Liver (tissue), 9 donors: ENCODE measurements around the gene ST6GALNAC5. TPM values are rescaled to one million over a fixed set of nuclear protein-coding genes. Genes with fewer than 3 reads are reported as not detected.

Experiments used
- DNase-seq: peaks from one replicate; pipeline ENCODE4 v3.0.0-alpha.2; 2017; ENCODE audit warnings: low spot score
- H3K27ac ChIP-seq, 2 donors: one replicate each; pipeline ENCODE4 v1.7.0; 2013; ENCODE audit warnings: inconsistent platforms in 2 of 2, low read length in 2 of 2, control low read depth in 1 of 2, low read depth in 1 of 2, mild to moderate bottlenecking in 1 of 2
- H3K27me3 ChIP-seq, 4 donors: one replicate each; pipeline versions ENCODE4 v1.6.1 to v1.7.0; 2013; ENCODE audit warnings: low read length in 3 of 4, inconsistent platforms in 1 of 4, mild to moderate bottlenecking in 1 of 4, moderate library complexity in 1 of 4; ENCODE audit not compliant: control insufficient read depth in 4 of 4, insufficient read depth in 4 of 4
- H3K36me3 ChIP-seq, 4 donors: one replicate each; pipeline versions ENCODE4 v1.6.1 to v1.7.0; 2013; ENCODE audit warnings: low read length in 3 of 4, mild to moderate bottlenecking in 3 of 4, low read depth in 1 of 4, moderate library complexity in 1 of 4; ENCODE audit not compliant: control insufficient read depth in 4 of 4, insufficient read depth in 3 of 4
- H3K4me1 ChIP-seq, 4 donors: one replicate each; pipeline versions ENCODE4 v1.6.1 to v1.7.0; 2013; ENCODE audit warnings: low read length in 3 of 4, mild to moderate bottlenecking in 3 of 4, moderate library complexity in 1 of 4; ENCODE audit not compliant: control insufficient read depth in 4 of 4, insufficient read depth in 4 of 4
- H3K4me3 ChIP-seq, 3 donors: one replicate each; pipeline versions ENCODE4 v1.6.1 to v1.7.0; 2013; ENCODE audit warnings: low read length in 3 of 3, control low read depth in 1 of 3, low read depth in 1 of 3, mild to moderate bottlenecking in 1 of 3
- H3K9ac ChIP-seq, 2 donors: one replicate each; pipeline ENCODE4 v1.7.0; 2013; ENCODE audit warnings: low read length in 2 of 2, mild to moderate bottlenecking in 2 of 2, moderate library complexity in 2 of 2, control low read depth in 1 of 2, low read depth in 1 of 2
- H3K9me3 ChIP-seq, 4 donors: one replicate each; pipeline versions ENCODE4 v1.6.1 to v1.7.0; 2013; ENCODE audit warnings: low read length in 3 of 4; ENCODE audit not compliant: control insufficient read depth in 4 of 4
- EGR1 ChIP-seq, 2 donors: IDR thresholded peaks; 2 replicates each; pipeline ENCODE4 v1.6.1; 2016 to 2018; ENCODE audit warnings: antibody characterized with exemption in 2 of 2, low read depth in 2 of 2
- FOXA1 ChIP-seq: IDR thresholded peaks from 2 replicates; pipeline ENCODE4 v1.6.1; 2016; ENCODE audit warnings: antibody characterized with exemption
- FOXA2 ChIP-seq: IDR thresholded peaks from 2 replicates; pipeline ENCODE4 v1.6.1; 2016; ENCODE audit warnings: antibody characterized with exemption
- GABPA ChIP-seq, 2 donors: IDR thresholded peaks in 1 of 2; conservative IDR thresholded peaks in 1 of 2; 2 replicates each; pipeline ENCODE4 v1.6.1; 2016; ENCODE audit warnings: antibody characterized with exemption in 2 of 2, mild to moderate bottlenecking in 1 of 2, moderate library complexity in 1 of 2
- HNF4A ChIP-seq, 2 donors: conservative IDR thresholded peaks; 2 replicates each; pipeline ENCODE4 v1.6.1; 2016; ENCODE audit warnings: antibody characterized with exemption in 2 of 2, mild to moderate bottlenecking in 2 of 2
- HNF4G ChIP-seq: IDR thresholded peaks from 2 replicates; pipeline ENCODE4 v1.6.1; 2016; ENCODE audit warnings: antibody characterized with exemption
- JUND ChIP-seq, 2 donors: IDR thresholded peaks; 2 replicates each; pipeline ENCODE4 v1.6.1; 2016; ENCODE audit warnings: antibody characterized with exemption in 2 of 2
- NR2F2 ChIP-seq: IDR thresholded peaks from 2 replicates; pipeline ENCODE4 v1.6.1; 2016; ENCODE audit warnings: antibody characterized with exemption
- RAD21 ChIP-seq, 2 donors: IDR thresholded peaks; 2 replicates each; pipeline ENCODE4 v1.6.1; 2016; ENCODE audit warnings: antibody characterized with exemption in 2 of 2, mild to moderate bottlenecking in 2 of 2
- RXRA ChIP-seq, 2 donors: IDR thresholded peaks; 2 replicates each; pipeline ENCODE4 v1.6.1; 2017 to 2018; ENCODE audit warnings: antibody characterized with exemption in 2 of 2, mild to moderate bottlenecking in 1 of 2
- SP1 ChIP-seq: IDR thresholded peaks from 2 replicates; pipeline ENCODE4 v1.6.1; 2018; ENCODE audit warnings: antibody characterized with exemption, mild to moderate bottlenecking
- TAF1 ChIP-seq: conservative IDR thresholded peaks from 2 replicates; pipeline ENCODE4 v1.6.1; 2016; ENCODE audit warnings: antibody characterized with exemption, mild to moderate bottlenecking
- YY1 ChIP-seq: IDR thresholded peaks from 2 replicates; pipeline ENCODE4 v1.6.1; 2016; ENCODE audit warnings: antibody characterized with exemption, mild to moderate bottlenecking
- WGBS: extraction: QIAGEN DNeasy Blood & Tissue Kit; methylation state at CpG from one replicate; pipeline ENCODE4 v1.1.7; 2013; 5-methylcytosine and 5-hydroxymethylcytosine counted together
- polyA plus RNA-seq, 2 donors: library from polyadenylated mRNA; stranded (reverse) in 1 of 2; unstranded in 1 of 2; fragments of 200-250 nt in 1 of 2; fragments of >200 nt in 1 of 2; fragmentation: Nextera tagmentation in 1 of 2; extraction: Ambion mirVana in 1 of 2; gene quantifications; one replicate each; pipeline versions ENCODE4 v1.2.1 to v1.2.3, GENCODE V29; 2013 to 2015
- total RNA-seq, 2 donors: library from RNA; depleted of rRNA; stranded (reverse); fragments of >200 nt; gene quantifications; one replicate each; pipeline ENCODE4 v1.2.3, GENCODE V29; 2014
- TF ChIP-seq, protein P1 (sequence below): IDR thresholded peaks from 2 replicates; pipeline ENCODE4 v1.6.1; 2016; ENCODE audit warnings: antibody characterized with exemption
- TF ChIP-seq, protein P2 (sequence below): IDR thresholded peaks from 2 replicates; pipeline ENCODE4 v1.6.1; 2016; ENCODE audit warnings: antibody characterized with exemption
- TF ChIP-seq, protein P3 (sequence below): fragments of 150-350 bp; IDR thresholded peaks from 2 replicates; pipeline ENCODE4 v1.5.1; 2017; ENCODE audit warnings: improper control_type of control experiment, low read depth, low read length; ENCODE audit not compliant: missing input control
- TF ChIP-seq, protein P4 (sequence below): IDR thresholded peaks from 2 replicates; pipeline ENCODE4 v1.6.1; 2016; ENCODE audit warnings: antibody characterized with exemption
- donor health status: healthy.
- donor health status: healthy.
- donor health status: healthy.
- donor health status: healthy.
- donor health status: healthy.

ST6GALNAC5 gene
- total and polyA plus RNA-seq, 4 donors = 0.09 to 0.17 TPM; not detected in 2

DNA sequence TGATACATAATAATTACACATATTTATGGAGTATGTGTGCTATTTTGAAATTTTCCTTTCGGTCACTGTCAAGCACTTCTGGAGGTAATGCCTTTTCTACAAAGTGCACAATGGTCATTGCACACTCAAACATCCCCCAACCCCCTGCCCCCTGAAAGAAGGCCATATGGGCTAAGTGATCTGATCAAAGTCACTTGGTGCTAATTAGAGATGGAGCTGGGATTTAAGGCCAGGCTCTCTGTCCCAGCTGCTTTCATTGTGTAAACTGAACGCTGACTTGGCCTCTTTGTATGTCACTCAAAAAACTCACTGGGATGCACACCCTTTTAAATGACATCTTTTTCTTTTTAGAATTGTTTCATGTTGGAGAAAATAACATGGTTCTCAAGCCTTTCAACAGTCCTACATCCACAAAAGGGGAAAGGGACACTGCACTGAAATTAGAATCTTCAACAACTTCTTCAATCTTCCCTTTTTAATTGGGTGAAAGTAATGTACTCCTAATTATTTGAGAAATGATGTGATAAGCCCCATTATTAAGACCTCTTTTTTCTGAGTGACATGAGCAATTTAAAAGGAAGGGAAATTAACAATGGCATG, 149.2 kb downstream of the ST6GALNAC5 start (continued):
- no peak for TF ChIP-seq RXRA (IDR thresholded peaks at IDR 0.05)
- TF ChIP-seq JUND (IDR thresholded peaks at IDR 0.05) = no peak
- no peak for TF ChIP-seq TAF1
- no peak for TF ChIP-seq SP1
- no peak for TF ChIP-seq NR2F2
- TF ChIP-seq, protein P1, sequence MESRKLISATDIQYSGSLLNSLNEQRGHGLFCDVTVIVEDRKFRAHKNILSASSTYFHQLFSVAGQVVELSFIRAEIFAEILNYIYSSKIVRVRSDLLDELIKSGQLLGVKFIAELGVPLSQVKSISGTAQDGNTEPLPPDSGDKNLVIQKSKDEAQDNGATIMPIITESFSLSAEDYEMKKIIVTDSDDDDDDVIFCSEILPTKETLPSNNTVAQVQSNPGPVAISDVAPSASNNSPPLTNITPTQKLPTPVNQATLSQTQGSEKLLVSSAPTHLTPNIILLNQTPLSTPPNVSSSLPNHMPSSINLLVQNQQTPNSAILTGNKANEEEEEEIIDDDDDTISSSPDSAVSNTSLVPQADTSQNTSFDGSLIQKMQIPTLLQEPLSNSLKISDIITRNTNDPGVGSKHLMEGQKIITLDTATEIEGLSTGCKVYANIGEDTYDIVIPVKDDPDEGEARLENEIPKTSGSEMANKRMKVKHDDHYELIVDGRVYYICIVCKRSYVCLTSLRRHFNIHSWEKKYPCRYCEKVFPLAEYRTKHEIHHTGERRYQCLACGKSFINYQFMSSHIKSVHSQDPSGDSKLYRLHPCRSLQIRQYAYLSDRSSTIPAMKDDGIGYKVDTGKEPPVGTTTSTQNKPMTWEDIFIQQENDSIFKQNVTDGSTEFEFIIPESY = no peak
- TF ChIP-seq YY1 = no peak

DNA sequence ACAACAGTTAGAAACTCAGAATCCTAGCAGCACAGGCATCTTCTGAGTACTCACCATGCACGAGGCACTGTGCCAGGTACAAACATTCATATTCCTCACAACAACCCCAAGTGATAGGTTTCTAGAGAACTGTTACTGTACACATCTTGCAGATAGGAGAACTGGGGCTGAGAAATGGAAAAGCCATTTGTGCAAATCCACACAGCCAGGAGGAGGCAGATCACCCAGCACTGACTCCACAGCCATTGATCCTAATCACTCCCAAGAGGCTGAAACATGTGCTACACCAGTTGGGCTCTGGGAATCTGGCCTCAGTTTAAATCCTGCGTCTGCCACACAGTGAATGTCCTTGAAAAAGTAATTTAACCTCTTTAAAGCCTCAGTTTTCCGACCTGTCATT, 151.0 kb downstream of the ST6GALNAC5 start:
- TF ChIP-seq, protein P2, sequence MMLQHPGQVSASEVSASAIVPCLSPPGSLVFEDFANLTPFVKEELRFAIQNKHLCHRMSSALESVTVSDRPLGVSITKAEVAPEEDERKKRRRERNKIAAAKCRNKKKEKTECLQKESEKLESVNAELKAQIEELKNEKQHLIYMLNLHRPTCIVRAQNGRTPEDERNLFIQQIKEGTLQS = no peak
- TF ChIP-seq YY1 (no peak), RXRA (IDR thresholded peaks at IDR 0.05) (no peak), GABPA (IDR thresholded peaks at IDR 0.05 in 1 of 2, conservative IDR thresholded peaks at IDR 0.05 in 1 of 2) (no peak), TAF1 (no peak), HNF4G (no peak), SP1 (no peak), FOXA2 (no peak), JUND (IDR thresholded peaks at IDR 0.05) (no peak), FOXA1 (no peak)
- TF ChIP-seq, protein P3, sequence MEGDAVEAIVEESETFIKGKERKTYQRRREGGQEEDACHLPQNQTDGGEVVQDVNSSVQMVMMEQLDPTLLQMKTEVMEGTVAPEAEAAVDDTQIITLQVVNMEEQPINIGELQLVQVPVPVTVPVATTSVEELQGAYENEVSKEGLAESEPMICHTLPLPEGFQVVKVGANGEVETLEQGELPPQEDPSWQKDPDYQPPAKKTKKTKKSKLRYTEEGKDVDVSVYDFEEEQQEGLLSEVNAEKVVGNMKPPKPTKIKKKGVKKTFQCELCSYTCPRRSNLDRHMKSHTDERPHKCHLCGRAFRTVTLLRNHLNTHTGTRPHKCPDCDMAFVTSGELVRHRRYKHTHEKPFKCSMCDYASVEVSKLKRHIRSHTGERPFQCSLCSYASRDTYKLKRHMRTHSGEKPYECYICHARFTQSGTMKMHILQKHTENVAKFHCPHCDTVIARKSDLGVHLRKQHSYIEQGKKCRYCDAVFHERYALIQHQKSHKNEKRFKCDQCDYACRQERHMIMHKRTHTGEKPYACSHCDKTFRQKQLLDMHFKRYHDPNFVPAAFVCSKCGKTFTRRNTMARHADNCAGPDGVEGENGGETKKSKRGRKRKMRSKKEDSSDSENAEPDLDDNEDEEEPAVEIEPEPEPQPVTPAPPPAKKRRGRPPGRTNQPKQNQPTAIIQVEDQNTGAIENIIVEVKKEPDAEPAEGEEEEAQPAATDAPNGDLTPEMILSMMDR = no peak
- TF ChIP-seq, protein P1 = no peak
- Histone ChIP-seq H3K36me3 (no peaks in the 10 kb centered on the region), H3K27ac (no peak overlapping the region), H3K9ac (no peak overlapping the region), H3K4me1 (no peaks in the 10 kb centered on the region), H3K27me3 (no peaks in the 10 kb centered on the region), H3K9me3 (no peaks in the 10 kb centered on the region), H3K4me3 (no peak overlapping the region)
- 44% methylated on average over 3 of the region's 3 CpGs for WGBS
- no peak for DNase-seq

DNA sequence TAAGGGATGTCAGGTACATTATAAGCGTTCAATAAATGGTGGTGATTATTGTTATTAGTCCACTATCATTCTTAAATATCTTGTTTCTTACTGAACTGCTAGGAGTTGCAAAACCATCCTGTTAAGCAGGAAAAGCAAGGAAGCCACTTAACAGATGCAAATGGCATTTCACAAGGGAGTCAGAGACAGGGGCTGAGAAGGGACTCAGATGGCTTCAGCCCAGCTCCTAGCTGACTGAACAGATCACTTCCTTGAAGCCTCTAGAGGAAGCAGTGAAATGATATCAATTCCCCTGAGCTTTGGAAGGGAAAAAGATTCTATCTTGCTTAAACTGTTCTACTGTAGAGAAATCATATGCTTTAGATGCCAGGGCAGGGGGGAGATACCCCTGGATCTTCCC, 151.5 kb downstream of the ST6GALNAC5 start:
- H3K36me3 ChIP-seq = no peaks in the 10 kb centered on the region
- H3K9ac ChIP-seq = no peak overlapping the region
- no peak for DNase-seq
- no peaks in the 10 kb centered on the region for H3K4me1 ChIP-seq
- TF ChIP-seq HNF4A (conservative IDR thresholded peaks at IDR 0.05) (no peak), GABPA (IDR thresholded peaks at IDR 0.05 in 1 of 2, conservative IDR thresholded peaks at IDR 0.05 in 1 of 2) (no peak), SP1 (no peak), EGR1 (IDR thresholded peaks at IDR 0.05; ENCODE audit: low read depth in 2 of 2) (no peak), HNF4G (no peak), RXRA (IDR thresholded peaks at IDR 0.05) (no peak), TAF1 (no peak), RAD21 (IDR thresholded peaks at IDR 0.05) (no peak), JUND (IDR thresholded peaks at IDR 0.05) (no peak)
- TF ChIP-seq, protein P2 = no peak
- TF ChIP-seq, protein P1 = no peak
- TF ChIP-seq, protein P4, sequence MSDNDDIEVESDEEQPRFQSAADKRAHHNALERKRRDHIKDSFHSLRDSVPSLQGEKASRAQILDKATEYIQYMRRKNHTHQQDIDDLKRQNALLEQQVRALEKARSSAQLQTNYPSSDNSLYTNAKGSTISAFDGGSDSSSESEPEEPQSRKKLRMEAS = no peak
- TF ChIP-seq, protein P3 = no peak
- H3K9me3 ChIP-seq = no peaks in the 10 kb centered on the region
- no peak overlapping the region for H3K4me3 ChIP-seq
- no peaks in the 10 kb centered on the region for H3K27me3 ChIP-seq
- no peak overlapping the region for H3K27ac ChIP-seq
- 88% methylated on average over 1 of the region's 1 CpG for WGBS
